WI38 (cell line): ENCODE measurements around the gene ABCC2.
A peak's percentile ranks its signal among the peaks of the same experiment; 100 is the strongest.

Experiments
- H3K4me3 ChIP-seq: 2 replicates; pipeline ENCODE4 v1.5.1; 2011; ENCODE audit warnings: low read depth, mild to moderate bottlenecking, control low read depth, low read length
- TF ChIP-seq, protein P1 (sequence below): IDR thresholded peaks from 2 replicates; pipeline ENCODE4 v1.5.1; 2012; ENCODE audit warnings: low read depth, mild to moderate bottlenecking, control low read depth, low read length

Gene ABCC2

GRCh38 chr10:99843310-99843709 lies 60.9 kb downstream of the ABCC2 start:
- TF ChIP-seq, protein P1, sequence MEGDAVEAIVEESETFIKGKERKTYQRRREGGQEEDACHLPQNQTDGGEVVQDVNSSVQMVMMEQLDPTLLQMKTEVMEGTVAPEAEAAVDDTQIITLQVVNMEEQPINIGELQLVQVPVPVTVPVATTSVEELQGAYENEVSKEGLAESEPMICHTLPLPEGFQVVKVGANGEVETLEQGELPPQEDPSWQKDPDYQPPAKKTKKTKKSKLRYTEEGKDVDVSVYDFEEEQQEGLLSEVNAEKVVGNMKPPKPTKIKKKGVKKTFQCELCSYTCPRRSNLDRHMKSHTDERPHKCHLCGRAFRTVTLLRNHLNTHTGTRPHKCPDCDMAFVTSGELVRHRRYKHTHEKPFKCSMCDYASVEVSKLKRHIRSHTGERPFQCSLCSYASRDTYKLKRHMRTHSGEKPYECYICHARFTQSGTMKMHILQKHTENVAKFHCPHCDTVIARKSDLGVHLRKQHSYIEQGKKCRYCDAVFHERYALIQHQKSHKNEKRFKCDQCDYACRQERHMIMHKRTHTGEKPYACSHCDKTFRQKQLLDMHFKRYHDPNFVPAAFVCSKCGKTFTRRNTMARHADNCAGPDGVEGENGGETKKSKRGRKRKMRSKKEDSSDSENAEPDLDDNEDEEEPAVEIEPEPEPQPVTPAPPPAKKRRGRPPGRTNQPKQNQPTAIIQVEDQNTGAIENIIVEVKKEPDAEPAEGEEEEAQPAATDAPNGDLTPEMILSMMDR: no peak
- H3K4me3 ChIP-seq: no peak overlapping the region

GRCh38 chr10:99844433-99844955 lies 62.1 kb downstream of the ABCC2 start:
- no peak overlapping the region for H3K4me3 ChIP-seq
- TF ChIP-seq, protein P1: no peak

- TF ChIP-seq, protein P1: peak; percentile 60
- H3K4me3 ChIP-seq: no peak overlapping the region
Measured at GRCh38 chr10:99845837-99846382, 63.5 kb downstream of the ABCC2 start.

GRCh38 chr10:99849057-99849456 lies 66.6 kb downstream of the ABCC2 start:
- no peak overlapping the region for H3K4me3 ChIP-seq
- TF ChIP-seq, protein P1: no peak

DNA sequence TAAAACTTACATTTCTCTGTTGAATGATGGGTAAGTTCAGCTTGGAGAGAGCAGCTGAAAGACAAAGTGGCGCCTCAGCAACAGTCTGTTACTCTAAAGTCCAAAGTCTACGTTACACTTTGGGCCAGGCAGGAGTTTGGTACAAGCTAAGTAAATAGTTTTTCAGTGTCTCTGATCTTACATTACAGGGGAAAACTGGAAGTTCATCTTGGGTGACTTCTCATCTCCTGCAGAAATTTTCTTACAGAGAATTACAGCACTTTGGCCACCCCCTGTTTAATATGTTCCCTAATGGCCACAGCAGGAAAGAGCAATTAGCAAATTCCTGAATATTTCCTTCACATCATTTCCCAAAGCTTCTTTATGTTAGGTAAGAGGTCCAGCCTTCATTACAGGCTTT lies 67.1 kb downstream of the ABCC2 start:
- TF ChIP-seq, protein P1: no peak
- no peak overlapping the region for H3K4me3 ChIP-seq

- H3K4me3 ChIP-seq: no peak overlapping the region
- TF ChIP-seq, protein P1: no peak
Measured at GRCh38 chr10:99850021-99850766, 67.8 kb downstream of the ABCC2 start.

DNA sequence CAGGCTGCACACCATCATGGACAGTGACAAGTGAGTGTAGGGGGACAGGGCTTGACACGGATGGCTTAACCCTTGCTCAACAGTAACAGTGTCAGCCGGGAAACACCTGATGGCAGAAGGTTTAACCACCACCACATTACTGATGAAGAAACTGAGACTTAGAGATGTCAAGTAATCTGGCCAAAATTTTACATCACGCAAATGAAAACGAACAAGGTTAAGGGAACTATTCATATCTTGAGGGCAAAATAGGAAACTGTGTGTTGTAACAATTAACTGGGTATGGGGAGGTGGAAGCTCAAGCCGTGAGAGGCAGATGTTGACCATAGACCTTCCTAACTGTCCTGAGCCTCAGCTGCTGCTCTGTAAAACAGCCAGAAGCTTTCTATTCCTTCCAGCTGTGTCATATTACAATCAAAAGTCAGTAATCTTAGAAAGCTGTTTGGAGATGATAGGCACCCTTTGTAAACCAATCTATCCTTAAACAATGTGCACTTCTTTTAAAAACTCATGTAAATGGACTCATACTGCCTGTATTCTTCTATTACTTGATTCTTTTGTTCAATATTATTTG lies 68.4 kb downstream of the ABCC2 start:
- TF ChIP-seq, protein P1: no peak
- no peak overlapping the region for H3K4me3 ChIP-seq
